ENCODE measurements around the gene GNAT3.

GNAT3 gene

DNA sequence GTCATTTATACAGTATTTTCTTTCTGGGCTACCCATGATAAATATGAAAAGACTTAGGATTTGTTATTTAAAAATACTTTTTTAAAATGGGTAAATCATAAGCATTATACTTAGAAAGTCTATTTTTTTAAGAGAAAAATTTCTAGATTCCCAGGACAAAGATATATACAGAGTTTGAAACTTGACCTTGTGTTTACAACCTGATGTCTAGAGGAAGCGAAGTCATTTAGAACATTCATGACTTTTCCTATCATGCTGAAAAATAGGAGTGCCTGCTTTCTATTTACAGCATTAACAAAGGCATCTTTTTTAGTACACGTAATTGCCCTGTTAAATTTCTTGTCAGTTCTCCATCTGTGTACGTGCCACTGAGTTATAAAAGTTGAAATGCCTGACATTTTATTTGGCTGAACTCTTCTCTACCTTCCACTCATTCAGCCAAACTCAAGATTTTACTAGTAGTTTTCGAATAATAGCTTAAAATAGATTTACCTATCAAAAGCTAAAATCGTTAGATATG, 23.0 kb downstream of the GNAT3 start:
- FAIRE-seq (no peak), DNase-seq (ENCODE audit: insufficient read length, low spot score) (no peak)
- TF ChIP-seq SPI1 (IDR thresholded peaks at IDR 0.05; ENCODE audit: low read depth, low read length) (no peak), POU2F2 (IDR thresholded peaks at IDR 0.05; ENCODE audit: low read depth, low read length) (no peak), TAF1 (IDR thresholded peaks at IDR 0.05; ENCODE audit: low read depth, low read length) (no peak), PAX5 (IDR thresholded peaks at IDR 0.05; ENCODE audit: insufficient read depth, low read length, severe bottlenecking) (no peak), POLR2AphosphoS5 (IDR thresholded peaks at IDR 0.05; ENCODE audit: low read depth, low read length) (no peak), POLR2A (IDR thresholded peaks at IDR 0.05; ENCODE audit: low read depth, low read length) (no peak)

DNA sequence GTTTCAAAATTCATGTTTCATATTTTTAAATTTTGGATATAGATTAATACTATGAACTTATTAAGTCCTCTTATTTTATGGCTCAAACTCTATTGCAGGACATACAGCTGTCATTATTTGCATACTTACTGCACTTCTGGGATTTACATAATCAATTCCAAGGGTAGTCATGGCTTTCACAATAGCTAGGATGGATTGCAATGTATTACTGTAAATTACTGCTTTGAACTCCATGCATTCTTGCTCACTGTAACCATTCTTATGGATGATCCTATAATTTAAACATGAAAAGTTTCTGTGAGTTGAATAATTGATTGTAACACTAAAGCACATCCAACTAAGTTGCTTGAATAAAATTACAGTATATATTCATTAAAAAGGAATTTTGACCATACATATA, 23.5 kb downstream of the GNAT3 start:
- TF ChIP-seq PAX5 (IDR thresholded peaks at IDR 0.05; ENCODE audit: insufficient read depth, low read length, severe bottlenecking) (no peak), POLR2A (IDR thresholded peaks at IDR 0.05; ENCODE audit: low read depth, low read length) (no peak), TAF1 (IDR thresholded peaks at IDR 0.05; ENCODE audit: low read depth, low read length) (no peak), SPI1 (IDR thresholded peaks at IDR 0.05; ENCODE audit: low read depth, low read length) (no peak), POU2F2 (IDR thresholded peaks at IDR 0.05; ENCODE audit: low read depth, low read length) (no peak), POLR2AphosphoS5 (IDR thresholded peaks at IDR 0.05; ENCODE audit: low read depth, low read length) (no peak)
- DNase-seq (ENCODE audit: insufficient read length, low spot score) (no peak), FAIRE-seq (no peak)

DNA sequence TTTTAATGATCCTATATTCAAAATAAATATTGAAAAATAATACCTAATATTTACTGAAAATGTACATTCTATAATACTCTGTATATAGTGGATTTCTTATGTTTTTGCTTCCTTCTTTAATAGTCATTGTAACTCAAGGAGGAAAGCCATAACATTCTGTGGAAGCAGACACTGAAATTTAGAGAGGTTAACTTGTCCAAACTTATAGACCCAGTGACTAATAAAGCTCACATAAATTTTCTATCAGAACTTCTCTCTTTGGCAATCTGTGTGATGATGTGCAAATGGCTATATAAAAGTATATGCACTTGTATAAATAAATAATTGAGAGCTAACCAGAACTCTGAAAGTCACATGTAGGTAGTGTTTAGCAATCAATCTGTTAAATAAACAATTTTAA, 26.1 kb downstream of the GNAT3 start:
- no peak for DNase-seq (ENCODE audit: insufficient read length, low spot score)
- TF ChIP-seq SPI1 (IDR thresholded peaks at IDR 0.05; ENCODE audit: low read depth, low read length), result no peak
- TF ChIP-seq PAX5 (IDR thresholded peaks at IDR 0.05; ENCODE audit: insufficient read depth, low read length, severe bottlenecking), result no peak
- TF ChIP-seq POLR2A (IDR thresholded peaks at IDR 0.05; ENCODE audit: low read depth, low read length), result no peak
- TF ChIP-seq POU2F2 (IDR thresholded peaks at IDR 0.05; ENCODE audit: low read depth, low read length), result no peak
- no peak for FAIRE-seq

DNA sequence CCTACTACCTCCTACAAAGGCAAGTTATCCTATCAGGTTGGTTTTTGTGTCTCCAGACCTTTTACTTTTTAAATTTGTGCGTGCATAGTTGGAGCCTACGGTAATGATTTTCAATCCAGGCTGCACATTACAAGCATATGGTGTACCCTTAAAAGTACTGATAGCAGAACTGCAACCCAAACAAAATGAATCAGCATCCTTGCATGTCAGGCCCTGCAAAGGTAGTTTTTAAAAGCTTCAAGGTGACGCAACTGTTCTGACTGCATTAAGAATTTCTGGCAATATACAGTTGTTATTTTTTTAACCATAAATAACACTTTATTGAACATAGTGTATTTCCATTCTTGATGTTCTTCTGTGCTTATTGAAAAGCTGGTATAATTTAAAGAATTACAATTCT, 28.9 kb downstream of the GNAT3 start:
- no peak for TF ChIP-seq PAX5 (IDR thresholded peaks at IDR 0.05; ENCODE audit: insufficient read depth, low read length, severe bottlenecking)
- TF ChIP-seq SPI1 (IDR thresholded peaks at IDR 0.05; ENCODE audit: low read depth, low read length), result 0 out of 2 replicates have a peak, but pooled peaks have one; percentile 8
- FAIRE-seq, result no peak
- DNase-seq (ENCODE audit: insufficient read length, low spot score), result no peak

DNA sequence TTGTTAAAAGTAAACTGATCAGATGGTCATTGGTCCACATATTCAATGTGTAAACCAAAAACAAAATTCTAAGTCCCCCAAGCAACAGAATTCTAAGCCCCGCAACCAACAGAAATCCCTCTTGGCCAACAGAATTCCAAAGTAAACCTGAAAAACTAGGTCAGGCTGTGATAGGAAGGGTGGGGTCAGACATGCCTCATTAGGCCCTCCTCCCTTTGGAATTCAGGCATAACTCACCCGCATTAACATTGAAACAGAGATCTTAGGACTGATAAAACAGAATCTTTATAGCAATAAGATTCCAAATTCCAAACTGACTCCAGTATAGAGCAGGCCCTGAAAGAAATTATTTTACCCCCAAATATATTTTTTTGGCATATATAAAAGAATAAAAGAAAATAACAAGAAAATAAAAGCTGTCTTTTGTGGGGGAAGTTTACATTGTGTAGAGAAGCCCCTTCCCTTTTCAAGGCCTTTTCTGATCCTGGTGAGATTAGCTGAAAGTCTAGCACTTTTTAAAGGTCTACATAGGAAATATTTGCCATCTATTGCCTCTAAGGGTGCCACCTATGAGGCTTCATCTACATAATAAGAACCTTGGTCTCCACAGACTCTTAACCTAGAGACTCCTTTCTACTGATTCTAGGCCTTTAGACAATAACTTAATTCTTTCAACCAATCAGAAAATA, 30.5 kb downstream of the GNAT3 start:
- FAIRE-seq (no peak), DNase-seq (ENCODE audit: insufficient read length, low spot score) (no peak)
- TF ChIP-seq POLR2A (IDR thresholded peaks at IDR 0.05; ENCODE audit: low read depth, low read length) (no peak), TAF1 (IDR thresholded peaks at IDR 0.05; ENCODE audit: low read depth, low read length) (no peak), POU2F2 (IDR thresholded peaks at IDR 0.05; ENCODE audit: low read depth, low read length) (no peak), SPI1 (IDR thresholded peaks at IDR 0.05; ENCODE audit: low read depth, low read length) (no peak), PAX5 (IDR thresholded peaks at IDR 0.05; ENCODE audit: insufficient read depth, low read length, severe bottlenecking) (no peak), POLR2AphosphoS5 (IDR thresholded peaks at IDR 0.05; ENCODE audit: low read depth, low read length) (no peak)

DNA sequence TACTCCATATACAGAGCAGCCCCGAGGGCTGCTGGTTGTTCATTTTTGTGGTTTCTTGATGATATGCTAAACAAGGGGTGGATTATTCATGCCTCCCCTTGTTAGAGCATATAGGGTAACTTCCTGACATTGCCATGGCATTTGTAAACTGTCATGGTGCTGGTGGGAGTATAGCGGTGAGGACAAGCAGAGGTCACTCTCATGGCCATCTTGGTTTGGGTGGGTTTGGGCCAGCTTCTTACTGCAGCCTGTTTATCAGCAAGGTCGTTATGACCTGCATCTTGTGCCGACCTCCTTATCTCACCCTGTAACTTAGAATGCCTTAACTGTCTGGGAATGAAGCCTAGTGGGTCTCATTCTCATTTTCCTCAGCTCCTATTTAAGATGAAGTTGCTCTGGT, 31.3 kb downstream of the GNAT3 start:
- TF ChIP-seq PAX5 (IDR thresholded peaks at IDR 0.05; ENCODE audit: insufficient read depth, low read length, severe bottlenecking), result no peak
- no peak for TF ChIP-seq TAF1 (IDR thresholded peaks at IDR 0.05; ENCODE audit: low read depth, low read length)
- no peak for TF ChIP-seq POLR2A (IDR thresholded peaks at IDR 0.05; ENCODE audit: low read depth, low read length)
- no peak for TF ChIP-seq POU2F2 (IDR thresholded peaks at IDR 0.05; ENCODE audit: low read depth, low read length)
- no peak for TF ChIP-seq SPI1 (IDR thresholded peaks at IDR 0.05; ENCODE audit: low read depth, low read length)
- DNase-seq (ENCODE audit: insufficient read length, low spot score), result no peak
- no peak for FAIRE-seq

DNA sequence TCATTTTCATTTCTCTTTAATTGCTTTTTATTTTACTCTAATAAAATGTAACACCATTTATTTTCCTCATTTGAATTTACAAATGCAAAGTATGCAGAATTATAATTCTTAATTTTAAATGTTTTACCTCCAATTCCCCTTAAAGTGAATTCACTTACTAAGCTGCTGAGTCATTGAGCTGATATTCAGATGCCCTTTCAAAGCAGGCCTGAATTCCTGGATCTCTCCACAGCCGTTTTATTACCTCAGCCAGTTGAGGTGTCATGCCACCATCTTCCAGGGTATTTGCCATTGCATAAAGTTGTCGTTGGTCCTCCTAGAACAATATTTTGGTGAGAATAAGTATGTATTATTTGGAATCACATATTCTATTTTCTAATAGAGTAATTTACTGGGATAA, 33.2 kb downstream of the GNAT3 start:
- FAIRE-seq (no peak), DNase-seq (ENCODE audit: insufficient read length, low spot score) (no peak)
- TF ChIP-seq POLR2AphosphoS5 (IDR thresholded peaks at IDR 0.05; ENCODE audit: low read depth, low read length), result no peak
- no peak for TF ChIP-seq TAF1 (IDR thresholded peaks at IDR 0.05; ENCODE audit: low read depth, low read length)
- TF ChIP-seq SPI1 (IDR thresholded peaks at IDR 0.05; ENCODE audit: low read depth, low read length), result no peak
- no peak for TF ChIP-seq POLR2A (IDR thresholded peaks at IDR 0.05; ENCODE audit: low read depth, low read length)

DNA sequence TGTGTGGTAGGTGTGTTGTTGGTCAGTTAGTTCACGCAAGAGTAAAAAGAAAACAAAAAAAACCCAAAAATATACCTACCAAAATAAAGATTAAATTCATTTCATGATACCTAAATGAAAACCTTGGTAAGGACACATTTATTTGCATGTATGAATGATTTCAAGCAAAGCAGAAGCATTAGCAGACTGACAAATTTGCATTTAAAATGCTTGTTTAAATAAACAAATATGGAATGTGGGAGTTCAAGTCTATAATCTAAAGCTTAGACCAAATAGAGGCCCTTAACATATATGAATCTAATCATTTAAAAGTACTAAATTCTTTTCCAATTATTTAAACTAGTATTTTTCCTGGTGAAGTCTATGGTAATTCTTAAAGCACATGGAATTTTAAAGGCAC, 35.8 kb downstream of the GNAT3 start:
- DNase-seq (ENCODE audit: insufficient read length, low spot score) (no peak), FAIRE-seq (no peak)
- no peak for TF ChIP-seq POU2F2 (IDR thresholded peaks at IDR 0.05; ENCODE audit: low read depth, low read length)
- TF ChIP-seq SPI1 (IDR thresholded peaks at IDR 0.05; ENCODE audit: low read depth, low read length), result no peak
- TF ChIP-seq POLR2A (IDR thresholded peaks at IDR 0.05; ENCODE audit: low read depth, low read length), result no peak
- TF ChIP-seq TAF1 (IDR thresholded peaks at IDR 0.05; ENCODE audit: low read depth, low read length), result no peak
- no peak for TF ChIP-seq PAX5 (IDR thresholded peaks at IDR 0.05; ENCODE audit: insufficient read depth, low read length, severe bottlenecking)
- TF ChIP-seq POLR2AphosphoS5 (IDR thresholded peaks at IDR 0.05; ENCODE audit: low read depth, low read length), result no peak

DNA sequence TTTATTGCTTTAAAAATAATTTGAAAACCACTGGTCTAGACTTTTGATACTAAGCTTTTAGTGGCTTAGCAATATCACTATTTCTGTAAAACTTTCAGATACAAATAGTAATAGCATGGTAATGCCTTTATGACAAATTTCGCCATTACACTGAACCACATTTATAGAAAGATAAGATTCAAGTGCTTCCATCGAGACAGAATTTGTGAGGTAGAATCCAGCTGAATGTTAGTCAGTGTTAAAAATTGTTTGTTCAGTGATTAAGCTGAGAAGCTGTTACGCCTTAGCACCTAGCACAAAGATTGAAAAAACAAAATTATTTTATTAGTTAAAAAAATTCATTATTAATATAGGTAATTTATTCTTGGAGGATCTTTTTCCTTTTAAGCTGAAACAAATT, 36.5 kb downstream of the GNAT3 start:
- TF ChIP-seq SPI1 (IDR thresholded peaks at IDR 0.05; ENCODE audit: low read depth, low read length) (no peak), POLR2A (IDR thresholded peaks at IDR 0.05; ENCODE audit: low read depth, low read length) (no peak), POLR2AphosphoS5 (IDR thresholded peaks at IDR 0.05; ENCODE audit: low read depth, low read length) (no peak), TAF1 (IDR thresholded peaks at IDR 0.05; ENCODE audit: low read depth, low read length) (no peak), POU2F2 (IDR thresholded peaks at IDR 0.05; ENCODE audit: low read depth, low read length) (no peak)
- FAIRE-seq (no peak), DNase-seq (ENCODE audit: insufficient read length, low spot score) (no peak)

DNA sequence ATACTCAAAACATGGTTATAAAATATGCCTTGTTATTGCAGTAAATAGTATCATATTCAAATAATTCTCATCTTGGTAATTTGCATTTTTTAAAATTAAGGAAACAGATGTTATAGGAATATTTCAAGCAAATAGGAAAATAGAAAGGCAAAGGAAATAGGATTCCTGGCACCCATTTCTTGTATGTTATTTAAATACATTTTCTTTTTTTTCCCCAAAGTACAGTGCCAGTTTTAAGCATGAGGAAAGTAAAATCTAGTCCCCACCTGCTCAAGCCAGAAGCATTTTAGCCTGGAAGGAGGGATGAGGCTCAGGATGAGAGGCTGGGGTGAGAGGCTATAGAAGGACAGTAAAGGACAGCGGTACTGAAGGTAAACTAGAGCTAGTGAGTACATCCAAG, 38.1 kb downstream of the GNAT3 start:
- FAIRE-seq, result no peak
- no peak for TF ChIP-seq SPI1 (IDR thresholded peaks at IDR 0.05; ENCODE audit: low read depth, low read length)
- TF ChIP-seq PAX5 (IDR thresholded peaks at IDR 0.05; ENCODE audit: insufficient read depth, low read length, severe bottlenecking), result no peak
- TF ChIP-seq TAF1 (IDR thresholded peaks at IDR 0.05; ENCODE audit: low read depth, low read length), result no peak
- no peak for TF ChIP-seq POU2F2 (IDR thresholded peaks at IDR 0.05; ENCODE audit: low read depth, low read length)
- TF ChIP-seq POLR2AphosphoS5 (IDR thresholded peaks at IDR 0.05; ENCODE audit: low read depth, low read length), result no peak
- TF ChIP-seq POLR2A (IDR thresholded peaks at IDR 0.05; ENCODE audit: low read depth, low read length), result no peak
- DNase-seq (ENCODE audit: insufficient read length, low spot score), result no peak
